Measurements from ENCODE around the gene PKN1.

PKN1 gene

GRCh38 chr19:14474827-14475226 lies 41.7 kb downstream of the PKN1 start:
- no peak overlapping the region for H3K4me3 ChIP-seq (replicated peaks; ENCODE audit: low read depth, low read length)
- no peak for TF ChIP-seq CTCF (IDR thresholded peaks at IDR 0.05; ENCODE audit: low read length, missing control alignments)
- DNase-seq (ENCODE audit: low read depth): no peak

- peak; percentile 22 for TF ChIP-seq CTCF (IDR thresholded peaks at IDR 0.05; ENCODE audit: low read length, missing control alignments)
- no peak within 1 kb of the TSS for H3K4me3 ChIP-seq (replicated peaks; ENCODE audit: low read depth, low read length)
- DNase-seq (ENCODE audit: low read depth): no peak
Measured at GRCh38 chr19:14475251-14476073, 42.4 kb downstream of the PKN1 start, which contains the start of gene PTGER1. TSS of gene PTGER1 (minus strand) at chr19:14475354. CDS start at chr19:14474320, 1,034 bp downstream.

GRCh38 chr19:14476327-14476672 lies 43.2 kb downstream of the PKN1 start:
- H3K4me3 ChIP-seq (replicated peaks; ENCODE audit: low read depth, low read length): no peak overlapping the region
- DNase-seq (ENCODE audit: low read depth): no peak
- no peak for TF ChIP-seq CTCF (IDR thresholded peaks at IDR 0.05; ENCODE audit: low read length, missing control alignments)

GRCh38 chr19:14476673-14477401 lies 43.7 kb downstream of the PKN1 start:
- no peak overlapping the region for H3K4me3 ChIP-seq (replicated peaks; ENCODE audit: low read depth, low read length)
- no peak for TF ChIP-seq CTCF (IDR thresholded peaks at IDR 0.05; ENCODE audit: low read length, missing control alignments)
- DNase-seq (ENCODE audit: low read depth): peak; percentile 79

- no peak for TF ChIP-seq CTCF (IDR thresholded peaks at IDR 0.05; ENCODE audit: low read length, missing control alignments)
- no peak for DNase-seq (ENCODE audit: low read depth)
- H3K4me3 ChIP-seq (replicated peaks; ENCODE audit: low read depth, low read length): no peak overlapping the region
Measured at GRCh38 chr19:14477418-14478112, 44.5 kb downstream of the PKN1 start.

GRCh38 chr19:14478113-14478545 lies 45.0 kb downstream of the PKN1 start:
- no peak for TF ChIP-seq CTCF (IDR thresholded peaks at IDR 0.05; ENCODE audit: low read length, missing control alignments)
- DNase-seq (ENCODE audit: low read depth): no peak
- no peak overlapping the region for H3K4me3 ChIP-seq (replicated peaks; ENCODE audit: low read depth, low read length)
